ENCODE measurements around the gene TMEM63B.

Gene TMEM63B

GRCh38 chr6:44152109-44152461 lies 24.7 kb downstream of the TMEM63B start:
- no peak overlapping the region for H3K4me3 ChIP-seq (ENCODE audit: low read depth, low read length)
- DNase-seq (ENCODE audit: low read depth) = no peak
- no peak for TF ChIP-seq CTCF (conservative IDR thresholded peaks at IDR 0.05; ENCODE audit: low read depth, low read length)

GRCh38 chr6:44152533-44152932 lies 25.2 kb downstream of the TMEM63B start:
- no peak for TF ChIP-seq CTCF (conservative IDR thresholded peaks at IDR 0.05; ENCODE audit: low read depth, low read length)
- no peak overlapping the region for H3K4me3 ChIP-seq (ENCODE audit: low read depth, low read length)
- DNase-seq (ENCODE audit: low read depth) = no peak

- no peak for DNase-seq (ENCODE audit: low read depth)
- no peak for TF ChIP-seq CTCF (conservative IDR thresholded peaks at IDR 0.05; ENCODE audit: low read depth, low read length)
Observed at GRCh38 chr6:44154067-44154466, 26.7 kb downstream of the TMEM63B start.

GRCh38 chr6:44156494-44157151 lies 29.3 kb downstream of the TMEM63B start:
- no peak for TF ChIP-seq CTCF (conservative IDR thresholded peaks at IDR 0.05; ENCODE audit: low read depth, low read length)
- no peak for DNase-seq (ENCODE audit: low read depth)
- H3K4me3 ChIP-seq (ENCODE audit: low read depth, low read length) = no peak overlapping the region

More at GRCh38 chr6:44154067-44154466, 26.7 kb downstream of the TMEM63B start:
- H3K4me3 ChIP-seq (ENCODE audit: low read depth, low read length) = no peak overlapping the region

- no peak overlapping the region for H3K4me3 ChIP-seq (ENCODE audit: low read depth, low read length)
- peak; percentile 3 for TF ChIP-seq CTCF (conservative IDR thresholded peaks at IDR 0.05; ENCODE audit: low read depth, low read length)
- DNase-seq (ENCODE audit: low read depth) = no peak
Observed at GRCh38 chr6:44157152-44157521, 29.8 kb downstream of the TMEM63B start.

- H3K4me3 ChIP-seq (ENCODE audit: low read depth, low read length) = no peak within 1 kb of the TSS
- no peak for DNase-seq (ENCODE audit: low read depth)
- no peak for TF ChIP-seq CTCF (conservative IDR thresholded peaks at IDR 0.05; ENCODE audit: low read depth, low read length)
Observed at GRCh38 chr6:44158770-44159228, 31.4 kb downstream of the TMEM63B start, which contains the start of gene CAPN11. Gene CAPN11 (plus strand): TSS chr6:44158820. CDS start chr6:44158849, 29 bp downstream.

- TF ChIP-seq CTCF (conservative IDR thresholded peaks at IDR 0.05; ENCODE audit: low read depth, low read length) = no peak
- DNase-seq (ENCODE audit: low read depth) = peak; percentile 35
- no peak overlapping the region for H3K4me3 ChIP-seq (ENCODE audit: low read depth, low read length)
Observed at GRCh38 chr6:44161997-44162338, 34.6 kb downstream of the TMEM63B start.

Data from choroid plexus epithelial cell (primary cell).